Parathyroid adenoma (tissue), 2 donors: ENCODE data around the gene APLNR.

Experiments used
- H2AFZ ChIP-seq: fragments of 300-600 bp; sonication (generic); one replicate; pipeline ENCODE4 v1.7.0; 2017; ENCODE audit warnings: antibody characterized with exemption, mild to moderate bottlenecking
- H3K27ac ChIP-seq: fragments of 300-600 bp; sonication (generic); one replicate; pipeline ENCODE4 v1.7.0; 2017
- H3K27me3 ChIP-seq: fragments of 300-600 bp; sonication (generic); one replicate; pipeline ENCODE4 v1.7.0; 2017; ENCODE audit warnings: low read length; ENCODE audit not compliant: control insufficient read depth, insufficient read depth
- H3K36me3 ChIP-seq: fragments of 300-600 bp; sonication (generic); one replicate; pipeline ENCODE4 v1.7.0; 2017; ENCODE audit warnings: low read length; ENCODE audit not compliant: control insufficient read depth, insufficient read depth
- H3K4me1 ChIP-seq: fragments of 300-600 bp; sonication (generic); one replicate; pipeline ENCODE4 v1.7.0; 2017; ENCODE audit warnings: control low read depth
- H3K4me2 ChIP-seq: fragments of 300-600 bp; sonication (generic); one replicate; pipeline ENCODE4 v1.7.0; 2017; ENCODE audit warnings: low read length
- H3K4me3 ChIP-seq: fragments of 300-600 bp; sonication (generic); one replicate; pipeline ENCODE4 v1.7.0; 2017; ENCODE audit warnings: low read depth, low read length
- H3K79me2 ChIP-seq: fragments of 300-600 bp; sonication (generic); one replicate; pipeline ENCODE4 v1.7.0; 2017; ENCODE audit warnings: control low read depth
- H3K9ac ChIP-seq: fragments of 300-600 bp; sonication (generic); one replicate; pipeline ENCODE4 v1.7.0; 2017; ENCODE audit warnings: mild to moderate bottlenecking
- H3K9me3 ChIP-seq: fragments of 300-600 bp; sonication (generic); one replicate; pipeline ENCODE4 v1.7.0; 2017; ENCODE audit warnings: low read length; ENCODE audit not compliant: control insufficient read depth
- TF ChIP-seq, protein P1 (sequence below): fragments of 300-600 bp; sonication (generic); IDR thresholded peaks from one replicate; pipeline ENCODE4 v1.7.0; 2017; ENCODE audit warnings: antibody characterized with exemption, mild to moderate bottlenecking
- donor health status: primary hyperparathyroidism.

The APLNR gene

DNA sequence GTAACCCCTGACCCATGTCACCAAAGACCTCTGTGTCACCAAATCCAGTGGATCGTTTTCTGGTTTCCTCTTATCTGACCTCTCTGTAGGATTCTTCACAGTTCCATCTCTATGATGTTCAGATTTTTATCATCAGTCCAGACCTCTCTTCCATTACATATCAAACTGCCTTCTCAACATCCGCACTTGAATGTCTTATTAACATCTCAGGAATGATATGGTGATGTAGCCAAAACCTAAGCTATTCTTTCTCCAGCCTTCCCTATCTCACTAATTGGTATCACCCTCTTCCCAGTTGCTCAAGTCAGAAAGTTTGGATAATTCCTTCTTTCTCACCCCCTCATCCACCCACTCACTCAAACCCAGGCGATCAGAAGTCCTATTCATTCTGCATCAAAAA lies 13.4 kb downstream of the APLNR start:
- Histone ChIP-seq H3K9ac (no peak overlapping the region), H3K27ac (no peak overlapping the region), H3K4me1 (no peaks in the 10 kb centered on the region), H3K4me3 (no peak overlapping the region), H3K79me2 (no peaks in the 10 kb centered on the region), H3K9me3 (no peaks in the 10 kb centered on the region), H2AFZ (no peak overlapping the region), H3K27me3 (no peaks in the 10 kb centered on the region), H3K4me2 (no peak overlapping the region), H3K36me3 (no peaks in the 10 kb centered on the region)
- TF ChIP-seq, protein P1, sequence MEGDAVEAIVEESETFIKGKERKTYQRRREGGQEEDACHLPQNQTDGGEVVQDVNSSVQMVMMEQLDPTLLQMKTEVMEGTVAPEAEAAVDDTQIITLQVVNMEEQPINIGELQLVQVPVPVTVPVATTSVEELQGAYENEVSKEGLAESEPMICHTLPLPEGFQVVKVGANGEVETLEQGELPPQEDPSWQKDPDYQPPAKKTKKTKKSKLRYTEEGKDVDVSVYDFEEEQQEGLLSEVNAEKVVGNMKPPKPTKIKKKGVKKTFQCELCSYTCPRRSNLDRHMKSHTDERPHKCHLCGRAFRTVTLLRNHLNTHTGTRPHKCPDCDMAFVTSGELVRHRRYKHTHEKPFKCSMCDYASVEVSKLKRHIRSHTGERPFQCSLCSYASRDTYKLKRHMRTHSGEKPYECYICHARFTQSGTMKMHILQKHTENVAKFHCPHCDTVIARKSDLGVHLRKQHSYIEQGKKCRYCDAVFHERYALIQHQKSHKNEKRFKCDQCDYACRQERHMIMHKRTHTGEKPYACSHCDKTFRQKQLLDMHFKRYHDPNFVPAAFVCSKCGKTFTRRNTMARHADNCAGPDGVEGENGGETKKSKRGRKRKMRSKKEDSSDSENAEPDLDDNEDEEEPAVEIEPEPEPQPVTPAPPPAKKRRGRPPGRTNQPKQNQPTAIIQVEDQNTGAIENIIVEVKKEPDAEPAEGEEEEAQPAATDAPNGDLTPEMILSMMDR: no peak

DNA sequence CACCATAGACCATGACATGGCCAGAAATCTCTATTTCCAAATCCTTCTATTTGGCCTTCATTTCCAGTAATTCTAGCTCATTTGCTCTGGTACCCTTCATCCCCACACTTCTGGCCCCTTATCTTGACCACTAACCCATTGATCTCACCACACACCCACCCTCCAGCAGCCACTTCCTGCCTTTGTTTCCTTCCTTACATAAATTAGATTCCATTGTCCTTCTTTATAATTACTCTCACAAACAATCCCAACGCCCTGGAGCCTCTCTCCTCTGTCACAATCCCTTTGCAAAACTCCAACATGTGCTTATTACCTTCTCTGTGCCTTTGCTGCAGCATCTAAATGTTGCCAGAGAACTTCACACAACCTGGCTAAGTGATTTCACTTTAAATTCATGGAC lies 14.8 kb downstream of the APLNR start:
- H3K4me1 ChIP-seq: no peaks in the 10 kb centered on the region
- H3K9ac ChIP-seq: no peak overlapping the region
- H3K27ac ChIP-seq: no peak overlapping the region
- no peak overlapping the region for H3K4me2 ChIP-seq
- H3K79me2 ChIP-seq: no peaks in the 10 kb centered on the region
- TF ChIP-seq, protein P1: no peak
- H3K4me3 ChIP-seq: no peak overlapping the region
- no peak overlapping the region for H2AFZ ChIP-seq
- H3K27me3 ChIP-seq: no peaks in the 10 kb centered on the region
- H3K36me3 ChIP-seq: no peaks in the 10 kb centered on the region
- no peaks in the 10 kb centered on the region for H3K9me3 ChIP-seq

DNA sequence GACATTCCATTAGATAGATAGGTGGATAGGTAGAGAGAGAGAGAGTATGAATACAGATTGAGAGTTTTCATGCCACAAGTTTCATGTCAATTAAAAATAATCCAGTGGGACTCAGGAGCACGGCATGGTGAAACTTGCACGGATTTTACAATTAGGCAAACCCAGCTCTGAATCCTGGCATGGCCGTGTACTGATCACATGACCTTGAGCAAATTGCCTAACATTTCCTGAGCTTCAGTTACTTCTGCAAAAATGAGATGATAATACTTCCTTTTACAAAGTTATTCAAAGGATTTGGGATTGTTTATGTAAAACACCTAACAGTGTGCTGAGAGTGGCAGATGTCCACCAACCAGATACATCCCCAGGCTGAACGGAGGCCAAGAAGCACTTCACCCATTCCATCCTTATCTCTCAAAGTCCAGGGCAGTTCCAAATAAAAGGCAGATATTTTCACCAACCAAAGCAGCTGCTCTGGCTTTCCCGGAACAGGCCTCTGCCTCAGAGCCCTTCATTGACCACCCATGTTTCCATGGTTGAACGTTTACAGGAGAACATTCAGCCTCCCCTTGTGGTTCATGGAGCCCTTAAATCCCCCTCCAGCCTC lies 17.9 kb downstream of the APLNR start:
- no peaks in the 10 kb centered on the region for H3K4me1 ChIP-seq
- no peak overlapping the region for H3K27ac ChIP-seq
- H3K4me2 ChIP-seq: no peak overlapping the region
- no peaks in the 10 kb centered on the region for H3K36me3 ChIP-seq
- TF ChIP-seq, protein P1: no peak
- no peaks in the 10 kb centered on the region for H3K9me3 ChIP-seq
- H3K9ac ChIP-seq: no peak overlapping the region
- no peak overlapping the region for H2AFZ ChIP-seq
- H3K79me2 ChIP-seq: no peaks in the 10 kb centered on the region
- no peaks in the 10 kb centered on the region for H3K27me3 ChIP-seq
- H3K4me3 ChIP-seq: no peak overlapping the region

DNA sequence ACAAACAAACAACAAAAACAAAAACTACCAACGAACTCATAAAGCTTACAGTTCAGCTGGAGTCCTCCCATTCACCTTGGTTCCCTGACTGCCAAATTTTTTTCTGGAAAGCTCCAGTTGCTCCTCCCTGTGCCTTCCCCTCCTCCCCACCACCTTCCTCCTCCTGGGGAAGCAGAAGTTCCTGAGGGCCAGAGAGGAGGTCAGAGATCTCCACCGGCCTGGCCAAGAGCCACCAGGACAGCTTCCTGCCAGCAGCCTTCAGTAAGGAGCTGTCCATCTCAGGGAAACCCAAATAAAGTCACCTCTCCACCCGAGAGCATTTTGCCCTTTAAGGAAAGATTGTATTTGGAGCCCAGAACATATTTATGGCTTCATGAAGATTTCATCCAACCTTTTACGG lies 20.0 kb downstream of the APLNR start:
- Histone ChIP-seq H3K4me2 (no peak overlapping the region), H3K9ac (no peak overlapping the region), H2AFZ (no peak overlapping the region), H3K4me3 (no peak overlapping the region), H3K4me1 (no peaks in the 10 kb centered on the region), H3K9me3 (no peaks in the 10 kb centered on the region), H3K27me3 (no peaks in the 10 kb centered on the region), H3K27ac (no peak overlapping the region), H3K36me3 (no peaks in the 10 kb centered on the region), H3K79me2 (no peaks in the 10 kb centered on the region)
- TF ChIP-seq, protein P1: no peak

DNA sequence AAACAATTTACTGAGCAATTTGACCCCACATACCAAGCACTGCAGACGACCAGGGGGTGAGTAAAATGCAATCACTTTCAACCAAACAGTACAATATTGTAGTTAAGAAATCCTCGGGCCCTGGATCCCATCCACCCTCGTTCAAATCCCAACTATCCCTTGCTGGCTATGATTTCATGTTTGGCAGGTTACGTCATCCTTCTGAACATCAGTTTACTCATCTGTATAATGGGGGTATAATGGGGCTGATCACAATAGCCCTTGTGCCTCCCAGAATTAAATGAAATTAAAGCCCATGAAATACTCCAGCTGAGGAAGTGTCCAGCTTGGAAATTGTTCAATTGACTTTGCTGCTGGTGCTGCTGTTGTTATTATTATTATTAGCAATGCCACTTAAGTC lies 20.6 kb downstream of the APLNR start:
- Histone ChIP-seq H3K9ac (no peak overlapping the region), H2AFZ (no peak overlapping the region), H3K9me3 (no peaks in the 10 kb centered on the region), H3K27ac (no peak overlapping the region), H3K4me2 (no peak overlapping the region), H3K27me3 (no peaks in the 10 kb centered on the region), H3K36me3 (no peaks in the 10 kb centered on the region), H3K79me2 (no peaks in the 10 kb centered on the region), H3K4me1 (no peaks in the 10 kb centered on the region), H3K4me3 (no peak overlapping the region)
- TF ChIP-seq, protein P1: no peak
